SK-N-SH (cell line): ENCODE results near the gene MN1. TPM values are rescaled to one million over a fixed set of nuclear protein-coding genes. Genes with fewer than 3 reads are reported as not detected.

Experiments
- CTCF ChIA-PET: fragments of 300-600, 350-600 bp; formaldehyde crosslinking; extraction: SDS; loops from one replicate; lab custom pipeline; 2021; lab: Yijun Ruan, JAX
- POLR2A ChIA-PET: fragments of 350-600 bp; sonication (Branson Sonifier 250); formaldehyde crosslinking; extraction: SDS; loops from one replicate; lab custom pipeline; 2020; ENCODE audit warnings: antibody characterized with exemption, inconsistent platforms; lab: Yijun Ruan, JAX
- DNase-seq: peaks from one replicate; pipeline ENCODE4 v3.0.0; 2012
- H2AFZ ChIP-seq: fragments of 200-600 bp; sonication (generic); 2 replicates; pipeline ENCODE4 v1.8.1; 2016; ENCODE audit warnings: antibody characterized with exemption, mild to moderate bottlenecking, low read depth
- H3F3A ChIP-seq: fragments of 200-600 bp; sonication (generic); replicated peaks from 2 replicates; pipeline ENCODE3; 2016; ENCODE audit warnings: antibody characterized with exemption, mild to moderate bottlenecking; ENCODE audit not compliant: insufficient read depth
- H3K27ac ChIP-seq, 2 experiments: fragments of 200-500 bp in 1 of 2; fragments of 200-600 bp in 1 of 2; sonication (Bioruptor generic) in 1 of 2; sonication (generic), shearing (Covaris generic) in 1 of 2; 2 replicates each; pipeline versions ENCODE4 v1.5.1 to v1.6.1; 2014 to 2016; ENCODE audit warnings: low read depth in 2 of 2, inconsistent platforms in 1 of 2, low read length in 1 of 2, mild to moderate bottlenecking in 1 of 2, mixed read lengths in 1 of 2
- H3K27me3 ChIP-seq: fragments of 200-600 bp; sonication (generic), shearing (Covaris generic); 2 replicates; pipeline ENCODE4 v1.6.1; 2016; ENCODE audit warnings: mixed run types; ENCODE audit not compliant: insufficient read depth
- H3K36me3 ChIP-seq, 2 experiments: fragments of 200-500 bp in 1 of 2; fragments of 200-600 bp in 1 of 2; sonication (Bioruptor generic) in 1 of 2; sonication (generic) in 1 of 2; replicated peaks in 1 of 2; 2 replicates each; pipeline versions ENCODE3 to v1.5.1; 2014 to 2016; ENCODE audit warnings: low read length in 1 of 2, mild to moderate bottlenecking in 1 of 2; ENCODE audit not compliant: insufficient read depth in 2 of 2, control insufficient read depth in 1 of 2
- H3K4me1 ChIP-seq, 2 experiments: fragments of 200-500 bp in 1 of 2; fragments of 200-600 bp in 1 of 2; sonication (Bioruptor generic) in 1 of 2; sonication (generic), shearing (Covaris generic) in 1 of 2; 2 replicates each; pipeline versions ENCODE4 v1.5.1 to v1.6.1; 2014 to 2016; ENCODE audit warnings: low read depth in 1 of 2, low read length in 1 of 2, mixed run types in 1 of 2; ENCODE audit not compliant: insufficient read depth in 2 of 2, control insufficient read depth in 1 of 2
- H3K4me2 ChIP-seq: fragments of 200-600 bp; sonication (generic), shearing (Covaris generic); 2 replicates; pipeline ENCODE4 v1.6.1; 2017; ENCODE audit warnings: mixed run types
- H3K4me3 ChIP-seq, 2 experiments: fragments of 200-500 bp in 1 of 2; fragments of 200-600 bp in 1 of 2; sonication (Bioruptor generic) in 1 of 2; sonication (generic), shearing (Covaris generic) in 1 of 2; 2 replicates each; pipeline versions ENCODE4 v1.5.1 to v1.8.1; 2014 to 2016; ENCODE audit warnings: low read depth in 2 of 2, inconsistent platforms in 1 of 2, low read length in 1 of 2, mild to moderate bottlenecking in 1 of 2, mixed read lengths in 1 of 2, moderate library complexity in 1 of 2
- H3K79me2 ChIP-seq: fragments of 200-600 bp; sonication (generic); 2 replicates; pipeline ENCODE4 v1.8.1; 2017; ENCODE audit warnings: mild to moderate bottlenecking; ENCODE audit not compliant: insufficient read depth
- H3K9ac ChIP-seq: fragments of 200-600 bp; sonication (generic); 2 replicates; pipeline ENCODE4 v1.6.1; 2017; ENCODE audit warnings: mixed run types
- H3K9me2 ChIP-seq: fragments of 200-600 bp; sonication (generic); 2 replicates; pipeline ENCODE4 v1.6.1; 2017; ENCODE audit warnings: mixed run types
- H3K9me3 ChIP-seq: fragments of 200-600 bp; sonication (generic); 2 replicates; pipeline ENCODE4 v1.6.1; 2017; ENCODE audit warnings: mixed run types, mild to moderate bottlenecking, moderate library complexity
- H4K20me1 ChIP-seq: fragments of 200-600 bp; sonication (generic); 2 replicates; pipeline ENCODE4 v1.6.1; 2017; ENCODE audit warnings: mild to moderate bottlenecking, mixed run types; ENCODE audit not compliant: insufficient read depth
- CHD2 ChIP-seq: fragments of 150-350 bp; IDR thresholded peaks from 2 replicates; pipeline ENCODE4 v1.6.1; 2018; ENCODE audit warnings: low read length; ENCODE audit not compliant: partially characterized antibody
- EP300 ChIP-seq, 2 experiments: IDR thresholded peaks; 2 replicates each; pipeline versions ENCODE4 v1.4.0 to v1.6.1; 2012; ENCODE audit warnings: borderline replicate concordance in 1 of 2, low read depth in 1 of 2, low read length in 1 of 2
- EZH2phosphoT487 ChIP-seq: fragments of 200-600 bp; sonication (generic); IDR thresholded peaks from 2 replicates; pipeline ENCODE4 v1.6.1; 2017; ENCODE audit warnings: low read depth, mixed run types, mild to moderate bottlenecking, antibody characterized with exemption, moderate library complexity, borderline replicate concordance
- FOXM1 ChIP-seq: IDR thresholded peaks from 2 replicates; pipeline ENCODE4 v1.4.0; 2012; ENCODE audit warnings: low read depth, mild to moderate bottlenecking
- GABPA ChIP-seq: IDR thresholded peaks from 2 replicates; pipeline ENCODE4 v1.4.0; 2012; ENCODE audit warnings: low read depth, mild to moderate bottlenecking
- GATA2 ChIP-seq: sonication (generic); formaldehyde crosslinking; IDR thresholded peaks from 2 replicates; pipeline ENCODE4 v1.5.0; 2020; ENCODE audit warnings: mild to moderate bottlenecking, missing genetic modification reagents
- JUND ChIP-seq: IDR thresholded peaks from 2 replicates; pipeline ENCODE4 v1.4.0; 2012
- MEF2A ChIP-seq: IDR thresholded peaks from 2 replicates; pipeline ENCODE4 v1.4.0; 2012; ENCODE audit warnings: low read depth, borderline replicate concordance
- POLR2AphosphoS5 ChIP-seq: IDR thresholded peaks from 2 replicates; pipeline ENCODE4 v1.6.1; 2012; ENCODE audit warnings: low read depth, low read length
- RAD21 ChIP-seq: IDR thresholded peaks from 2 replicates; pipeline ENCODE4 v1.6.1; 2012; ENCODE audit warnings: mild to moderate bottlenecking, low read length
- RCOR1 ChIP-seq: fragments of 150-350 bp; IDR thresholded peaks from 2 replicates; pipeline ENCODE4 v1.6.1; 2017; ENCODE audit warnings: antibody characterized with exemption, low read length
- RXRA ChIP-seq: IDR thresholded peaks from 2 replicates; pipeline ENCODE4 v1.4.0; 2012; ENCODE audit warnings: low read depth, mild to moderate bottlenecking, borderline replicate concordance
- SIN3A ChIP-seq: IDR thresholded peaks from 2 replicates; pipeline ENCODE4 v1.6.1; 2012; ENCODE audit warnings: low read depth, mild to moderate bottlenecking, low read length, moderate library complexity, borderline replicate concordance
- TAF1 ChIP-seq: IDR thresholded peaks from 2 replicates; pipeline ENCODE4 v1.6.1; 2012; ENCODE audit warnings: low read depth, mild to moderate bottlenecking, low read length, moderate library complexity, borderline replicate concordance
- TCF12 ChIP-seq: IDR thresholded peaks from 2 replicates; pipeline ENCODE4 v1.4.0; 2012
- TEAD4 ChIP-seq: IDR thresholded peaks from 2 replicates; pipeline ENCODE4 v1.4.0; 2012; ENCODE audit warnings: mild to moderate bottlenecking, borderline replicate concordance; ENCODE audit not compliant: insufficient read depth
- whole genome bisulfite sequencing: methylation state at CpG from one replicate; pipeline ENCODE4 v1.1.6; 2017; ENCODE audit warnings: low lambda C conversion rate; 5-methylcytosine and 5-hydroxymethylcytosine counted together
- polyA plus RNA-seq, 3 experiments: library from polyadenylated mRNA; depleted of rRNA; stranded (reverse); fragments of >200 nt; gene quantifications; 2 replicates each; pipeline ENCODE4 v1.2.3, GENCODE V29; 2012
- TF ChIP-seq, protein P1 (sequence below): IDR thresholded peaks from 2 replicates; pipeline ENCODE4; 2012
- TF ChIP-seq, protein P2 (sequence below): fragments of 200-600 bp; sonication (generic); IDR thresholded peaks from 2 replicates; pipeline ENCODE4 v1.6.1; 2017; ENCODE audit warnings: antibody characterized with exemption, mild to moderate bottlenecking, moderate library complexity
- TF ChIP-seq, protein P3 (sequence below): fragments of 150-350 bp; IDR thresholded peaks from 2 replicates; pipeline ENCODE4 v1.6.1; 2016; ENCODE audit warnings: mild to moderate bottlenecking, low read depth, low read length

MN1 gene
- polyA plus RNA-seq, 1 of the 3 experiments (the other 2 are of a cell fraction): 0.20 TPM

DNA sequence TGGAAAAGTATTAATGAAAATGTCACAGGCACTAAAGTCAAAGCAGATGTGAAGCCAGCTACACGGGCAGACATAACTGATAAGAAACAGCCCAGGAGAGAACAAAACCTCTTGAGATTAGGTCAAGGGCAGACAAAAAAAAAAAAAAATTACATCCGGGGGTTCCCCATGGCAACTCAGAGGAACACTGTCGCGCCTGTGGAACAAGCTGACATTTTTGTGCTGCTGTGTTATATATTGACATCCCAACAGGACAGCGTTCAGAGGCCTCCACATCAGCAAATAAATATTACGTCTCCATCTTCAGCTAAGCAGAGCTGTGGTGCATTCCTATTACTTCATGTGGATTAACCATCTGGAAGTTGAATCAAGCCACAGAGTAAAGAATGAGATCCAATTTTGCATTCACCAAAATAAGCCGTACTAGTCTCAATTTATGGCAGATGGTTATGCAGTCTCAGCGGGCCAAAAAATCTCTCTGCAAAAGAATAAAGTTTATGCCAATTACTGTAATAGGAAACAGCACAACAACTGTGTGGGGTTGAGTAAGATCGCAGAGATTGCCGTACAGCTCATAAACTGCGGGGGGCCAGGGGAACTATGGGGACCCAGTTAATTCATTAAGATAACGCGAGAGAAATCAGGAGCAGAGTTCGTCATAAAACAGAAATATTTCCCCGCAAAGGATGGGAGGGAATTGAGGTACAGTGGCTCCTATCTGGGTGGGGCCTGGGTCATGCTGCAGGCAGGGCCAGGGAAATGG lies 41.3 kb upstream of the MN1 start:
- Histone ChIP-seq H3F3A (no peaks in the 10 kb centered on the region), H3K36me3 (peaks cover 5 to 13% of the 10 kb centered on the region in 2 experiments), H3K79me2 (no peaks in the 10 kb centered on the region), H3K9ac (no peak overlapping the region), H4K20me1 (no peaks in the 10 kb centered on the region), H3K27me3 (no peaks in the 10 kb centered on the region), H3K9me2 (no peaks in the 10 kb centered on the region), H3K4me3 (no peak overlapping the region), H3K4me2 (no peak overlapping the region), H2AFZ (no peak overlapping the region), H3K9me3 (no peaks in the 10 kb centered on the region), H3K4me1 (peaks cover 8 to 56% of the 10 kb centered on the region in 2 experiments; a peak in 3 of 4 replicates), H3K27ac (peak overlapping the region in 1 of 2 experiments; percentile 98; a peak in 2 of 4 replicates)
- WGBS: 62% methylated on average over 15 of the region's 15 CpGs
- ChIA-PET POLR2A (interaction anchor here (0.6 to 1.1 kb wide), 2 partner anchors 9 to 43 kb away, joined by 3 to 4 read pairs; no protein-coding TSS in a partner anchor), CTCF (interaction anchor here (0.7 to 1.5 kb wide), 7 partner anchors 9 to 128 kb away, joined by 3 to 7 read pairs (median 4); no protein-coding TSS in a partner anchor)
- TF ChIP-seq POLR2AphosphoS5 (no peak), SIN3A (no peak), EP300 (IDR thresholded peaks at IDR 0.05; ENCODE audit: borderline replicate concordance in 1 of 2, low read depth in 1 of 2, low read length in 1 of 2) (peak in 1 of 2 experiments; percentile 63; a peak in 2 of 4 replicates), MEF2A (no peak), FOXM1 (no peak), RCOR1 (0 out of 2 replicates have a peak, but pooled peaks have one; percentile 29), TAF1 (no peak), EZH2phosphoT487 (no peak), GABPA (no peak), TEAD4 (no peak), RAD21 (no peak), JUND (no peak), GATA2 (peak; percentile 67; the same call in 1 of the 2 replicates), TCF12 (0 out of 2 replicates have a peak, but pooled peaks have one; percentile 8), CHD2 (peak; percentile 68), RXRA (no peak)
- TF ChIP-seq, protein P1, sequence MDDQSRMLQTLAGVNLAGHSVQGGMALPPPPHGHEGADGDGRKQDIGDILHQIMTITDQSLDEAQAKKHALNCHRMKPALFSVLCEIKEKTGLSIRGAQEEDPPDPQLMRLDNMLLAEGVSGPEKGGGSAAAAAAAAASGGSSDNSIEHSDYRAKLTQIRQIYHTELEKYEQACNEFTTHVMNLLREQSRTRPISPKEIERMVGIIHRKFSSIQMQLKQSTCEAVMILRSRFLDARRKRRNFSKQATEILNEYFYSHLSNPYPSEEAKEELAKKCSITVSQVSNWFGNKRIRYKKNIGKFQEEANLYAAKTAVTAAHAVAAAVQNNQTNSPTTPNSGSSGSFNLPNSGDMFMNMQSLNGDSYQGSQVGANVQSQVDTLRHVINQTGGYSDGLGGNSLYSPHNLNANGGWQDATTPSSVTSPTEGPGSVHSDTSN: no peak
- TF ChIP-seq, protein P2, sequence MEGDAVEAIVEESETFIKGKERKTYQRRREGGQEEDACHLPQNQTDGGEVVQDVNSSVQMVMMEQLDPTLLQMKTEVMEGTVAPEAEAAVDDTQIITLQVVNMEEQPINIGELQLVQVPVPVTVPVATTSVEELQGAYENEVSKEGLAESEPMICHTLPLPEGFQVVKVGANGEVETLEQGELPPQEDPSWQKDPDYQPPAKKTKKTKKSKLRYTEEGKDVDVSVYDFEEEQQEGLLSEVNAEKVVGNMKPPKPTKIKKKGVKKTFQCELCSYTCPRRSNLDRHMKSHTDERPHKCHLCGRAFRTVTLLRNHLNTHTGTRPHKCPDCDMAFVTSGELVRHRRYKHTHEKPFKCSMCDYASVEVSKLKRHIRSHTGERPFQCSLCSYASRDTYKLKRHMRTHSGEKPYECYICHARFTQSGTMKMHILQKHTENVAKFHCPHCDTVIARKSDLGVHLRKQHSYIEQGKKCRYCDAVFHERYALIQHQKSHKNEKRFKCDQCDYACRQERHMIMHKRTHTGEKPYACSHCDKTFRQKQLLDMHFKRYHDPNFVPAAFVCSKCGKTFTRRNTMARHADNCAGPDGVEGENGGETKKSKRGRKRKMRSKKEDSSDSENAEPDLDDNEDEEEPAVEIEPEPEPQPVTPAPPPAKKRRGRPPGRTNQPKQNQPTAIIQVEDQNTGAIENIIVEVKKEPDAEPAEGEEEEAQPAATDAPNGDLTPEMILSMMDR: no peak
- TF ChIP-seq, protein P3, sequence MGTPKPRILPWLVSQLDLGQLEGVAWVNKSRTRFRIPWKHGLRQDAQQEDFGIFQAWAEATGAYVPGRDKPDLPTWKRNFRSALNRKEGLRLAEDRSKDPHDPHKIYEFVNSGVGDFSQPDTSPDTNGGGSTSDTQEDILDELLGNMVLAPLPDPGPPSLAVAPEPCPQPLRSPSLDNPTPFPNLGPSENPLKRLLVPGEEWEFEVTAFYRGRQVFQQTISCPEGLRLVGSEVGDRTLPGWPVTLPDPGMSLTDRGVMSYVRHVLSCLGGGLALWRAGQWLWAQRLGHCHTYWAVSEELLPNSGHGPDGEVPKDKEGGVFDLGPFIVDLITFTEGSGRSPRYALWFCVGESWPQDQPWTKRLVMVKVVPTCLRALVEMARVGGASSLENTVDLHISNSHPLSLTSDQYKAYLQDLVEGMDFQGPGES: no peak
- DNase-seq: peak; percentile 71
